ENCODE data around the gene OLIG1. TPM values are rescaled to one million over a fixed set of nuclear protein-coding genes. Genes with fewer than 3 reads are reported as not detected.

OLIG1 gene
- total and polyA plus RNA-seq, 2 of the 8 experiments (the other 6 are each of a cell fraction or from before 2014, with no cell fraction given), result 0.65 to 1.2 TPM

GRCh38 chr21:33071770-33072306 is 1.9 kb downstream of the OLIG1 start:
- H3K23me2 ChIP-seq (ENCODE audit: low read depth, low read length), result peaks cover 13% of the 10 kb centered on the region; the same call in 1 of the 2 replicates
- no peak overlapping the region for H4K5ac ChIP-seq (ENCODE audit: insufficient read length, low read depth, low read length)
- H3K23ac ChIP-seq (ENCODE audit: insufficient read length), result no peak overlapping the region
- peak overlapping the region; percentile 80 to 88 for H3K4me2 ChIP-seq (ENCODE audit: insufficient read depth in 1 of 2, low read depth in 2 of 2, low read length in 2 of 2)
- no peak overlapping the region for H3K27ac ChIP-seq (ENCODE audit: low read depth, low read length)
- H2BK120ac ChIP-seq (replicated peaks; ENCODE audit: low read depth, low read length), result no peak overlapping the region
- WGBS, 2 experiments (ENCODE audit: extremely low coverage in 1 of 2, insufficient coverage in 1 of 2, insufficient read length in 1 of 2, insufficient replicate concordance in 2 of 2, low coverage in 1 of 2, low lambda C conversion rate in 2 of 2, missing lambda C conversion rate in 1 of 2), result 3% methylated on average over 38 of the region's 38 CpGs; no CpG with 5 or more reads in 1 of the 2 experiments
- no peaks in the 10 kb centered on the region; a peak in 1 of 8 replicates for H3K36me3 ChIP-seq (ENCODE audit: control insufficient read depth in 2 of 4, insufficient read depth in 4 of 4, low read length in 3 of 4)
- no peak overlapping the region for H2AK5ac ChIP-seq (ENCODE audit: low read depth, low read length)
- no peak overlapping the region for H4K91ac ChIP-seq (replicated peaks; ENCODE audit: insufficient read length, low read length)
- no peak overlapping the region for H3K14ac ChIP-seq (ENCODE audit: insufficient read length)
- no peaks in the 10 kb centered on the region for H3K79me1 ChIP-seq (ENCODE audit: low read depth, low read length)
- peak overlapping the region in 3 of 4 experiments; percentile 20 to 60 (median 34); a peak in 7 of 8 replicates for H3K4me3 ChIP-seq (ENCODE audit: extremely low read depth in 1 of 4, insufficient read depth in 2 of 4, low read depth in 3 of 4, low read length in 4 of 4)
- peak overlapping the region; percentile 35; the same call in 1 of the 2 replicates for H4K8ac ChIP-seq (ENCODE audit: extremely low read depth, insufficient read depth, low read length)
- peak overlapping the region; percentile 29; the same call in 1 of the 2 replicates for H2BK15ac ChIP-seq (ENCODE audit: low read length)
- H3K4ac ChIP-seq (replicated peaks; ENCODE audit: insufficient read length, low read depth, low read length), result no peak overlapping the region
- H3K56ac ChIP-seq (replicated peaks; ENCODE audit: insufficient read length, low read depth, low read length), result no peak overlapping the region
- H3K79me2 ChIP-seq (ENCODE audit: control insufficient read depth in 1 of 2, insufficient read depth in 2 of 2, low read length in 2 of 2), result no peaks in the 10 kb centered on the region
- FAIRE-seq (no peak), DNase-seq (ENCODE audit: low read depth in 1 of 2, low spot score in 2 of 2) (peak in 1 of 2 experiments; percentile 54)
- CTCF ChIA-PET (ENCODE audit: partially characterized antibody), result interaction anchor here (0.8 to 1.6 kb wide), 6 partner anchors 9 to 131 kb away, joined by 3 to 7 read pairs (median 4); no protein-coding TSS in a partner anchor
- H3K9ac ChIP-seq (replicated peaks in 1 of 4; ENCODE audit: extremely low read depth in 1 of 4, low read depth in 3 of 4, low read length in 3 of 4), result no peak overlapping the region
- H3K4me1 ChIP-seq (replicated peaks in 1 of 4; ENCODE audit: control insufficient read depth in 3 of 4, insufficient read depth in 4 of 4, low read length in 3 of 4), result peaks cover 7 to 43% (median 24%) of the 10 kb centered on the region in 4 experiments
- no peak overlapping the region; the same call in 1 of the 2 replicates for H2BK12ac ChIP-seq (ENCODE audit: low read depth, low read length)
- no peak overlapping the region for H2BK20ac ChIP-seq (ENCODE audit: low read length)
- no peak overlapping the region for H2AFZ ChIP-seq (ENCODE audit: low read length)
- H3K27me3 ChIP-seq (replicated peaks in 1 of 4; ENCODE audit: control insufficient read depth in 3 of 4, extremely low read depth in 1 of 4, insufficient read depth in 3 of 4, low read length in 3 of 4), result peaks cover 55 to 90% (median 86%) of the 10 kb centered on the region in 4 experiments
- H4K20me1 ChIP-seq (replicated peaks in 1 of 2; ENCODE audit: control insufficient read depth in 1 of 2, insufficient read depth in 2 of 2, low read length in 2 of 2), result peaks cover 0 to 6% of the 10 kb centered on the region in 2 experiments
- H2BK5ac ChIP-seq (ENCODE audit: low read depth, low read length), result no peak overlapping the region
- 0 out of 4 replicates have a peak, but pooled peaks cover 0 to 3% of the 10 kb centered on the region in 2 experiments for H3K9me3 ChIP-seq (ENCODE audit: insufficient read depth in 2 of 2, low read depth in 1 of 2, low read length in 1 of 2)
- no peak overlapping the region for H3K18ac ChIP-seq (ENCODE audit: extremely low read depth, low read length)
- POLR2A ChIA-PET (ENCODE audit: partially characterized antibody), result interaction anchor here (1.3 to 1.4 kb wide), 2 partner anchors 38 to 46 kb away, joined by 3 to 4 read pairs; partner anchors contain the start of gene OLIG2
- TF ChIP-seq NRF1 (IDR thresholded peaks at IDR 0.05; ENCODE audit: low read depth, low read length), result no peak
- TF ChIP-seq RNF2 (IDR thresholded peaks at IDR 0.05; ENCODE audit: borderline replicate concordance, low read depth, low read length, missing control alignments, poor library complexity, severe bottlenecking), result peak; percentile 92

Measured in H1 (cell line).